Measurements from ENCODE around the gene TSPAN15.

TSPAN15 gene

GRCh38 chr10:69505636-69506318 lies 54.5 kb downstream of the TSPAN15 start:
- ATAC-seq (ENCODE audit: insufficient read depth, low read depth) (no peak), DNase-seq (no peak)
- Histone ChIP-seq H4K20me1 (ENCODE audit: insufficient read depth, low read length) (no peaks in the 10 kb centered on the region), H3K9ac (ENCODE audit: low read depth, low read length) (no peak overlapping the region), H3K27ac (ENCODE audit: low read length) (no peak overlapping the region), H2AFZ (ENCODE audit: low read depth, low read length) (no peak overlapping the region), H3K4me1 (ENCODE audit: insufficient read depth, low read length) (no peaks in the 10 kb centered on the region), H3K4me3 (ENCODE audit: low read depth in 1 of 2, low read length in 2 of 2) (no peak overlapping the region), H3K27me3 (ENCODE audit: insufficient read depth, low read length, poor library complexity) (peaks cover 2% of the 10 kb centered on the region), H3K36me3 (ENCODE audit: insufficient read depth, low read length) (no peaks in the 10 kb centered on the region), H3K9me3 (ENCODE audit: insufficient read depth, low read length, severe bottlenecking) (no peaks in the 10 kb centered on the region), H3K79me2 (ENCODE audit: insufficient read depth, low read length) (no peaks in the 10 kb centered on the region), H3K4me2 (ENCODE audit: insufficient read depth, low read length) (no peak overlapping the region)
- TF ChIP-seq CTCF (IDR thresholded peaks at IDR 0.05; ENCODE audit: borderline replicate concordance, extremely low read depth, low read length, poor library complexity, severe bottlenecking): no peak
- TF ChIP-seq EZH2 (IDR thresholded peaks at IDR 0.05; ENCODE audit: borderline replicate concordance, low read depth, low read length, severe bottlenecking): no peak

GRCh38 chr10:69506487-69506833 lies 55.2 kb downstream of the TSPAN15 start:
- Histone ChIP-seq H3K27ac (ENCODE audit: low read length) (no peak overlapping the region), H3K79me2 (ENCODE audit: insufficient read depth, low read length) (no peaks in the 10 kb centered on the region), H4K20me1 (ENCODE audit: insufficient read depth, low read length) (no peaks in the 10 kb centered on the region), H3K4me1 (ENCODE audit: insufficient read depth, low read length) (no peaks in the 10 kb centered on the region), H3K4me3 (ENCODE audit: low read depth in 1 of 2, low read length in 2 of 2) (no peak overlapping the region), H3K9ac (ENCODE audit: low read depth, low read length) (no peak overlapping the region), H3K36me3 (ENCODE audit: insufficient read depth, low read length) (no peaks in the 10 kb centered on the region), H2AFZ (ENCODE audit: low read depth, low read length) (no peak overlapping the region), H3K9me3 (ENCODE audit: insufficient read depth, low read length, severe bottlenecking) (no peaks in the 10 kb centered on the region), H3K4me2 (ENCODE audit: insufficient read depth, low read length) (no peak overlapping the region), H3K27me3 (ENCODE audit: insufficient read depth, low read length, poor library complexity) (no peaks in the 10 kb centered on the region)
- DNase-seq (no peak), ATAC-seq (ENCODE audit: insufficient read depth, low read depth) (no peak)
- TF ChIP-seq CTCF (IDR thresholded peaks at IDR 0.05; ENCODE audit: borderline replicate concordance, extremely low read depth, low read length, poor library complexity, severe bottlenecking) (no peak), EZH2 (IDR thresholded peaks at IDR 0.05; ENCODE audit: borderline replicate concordance, low read depth, low read length, severe bottlenecking) (no peak)

DNA sequence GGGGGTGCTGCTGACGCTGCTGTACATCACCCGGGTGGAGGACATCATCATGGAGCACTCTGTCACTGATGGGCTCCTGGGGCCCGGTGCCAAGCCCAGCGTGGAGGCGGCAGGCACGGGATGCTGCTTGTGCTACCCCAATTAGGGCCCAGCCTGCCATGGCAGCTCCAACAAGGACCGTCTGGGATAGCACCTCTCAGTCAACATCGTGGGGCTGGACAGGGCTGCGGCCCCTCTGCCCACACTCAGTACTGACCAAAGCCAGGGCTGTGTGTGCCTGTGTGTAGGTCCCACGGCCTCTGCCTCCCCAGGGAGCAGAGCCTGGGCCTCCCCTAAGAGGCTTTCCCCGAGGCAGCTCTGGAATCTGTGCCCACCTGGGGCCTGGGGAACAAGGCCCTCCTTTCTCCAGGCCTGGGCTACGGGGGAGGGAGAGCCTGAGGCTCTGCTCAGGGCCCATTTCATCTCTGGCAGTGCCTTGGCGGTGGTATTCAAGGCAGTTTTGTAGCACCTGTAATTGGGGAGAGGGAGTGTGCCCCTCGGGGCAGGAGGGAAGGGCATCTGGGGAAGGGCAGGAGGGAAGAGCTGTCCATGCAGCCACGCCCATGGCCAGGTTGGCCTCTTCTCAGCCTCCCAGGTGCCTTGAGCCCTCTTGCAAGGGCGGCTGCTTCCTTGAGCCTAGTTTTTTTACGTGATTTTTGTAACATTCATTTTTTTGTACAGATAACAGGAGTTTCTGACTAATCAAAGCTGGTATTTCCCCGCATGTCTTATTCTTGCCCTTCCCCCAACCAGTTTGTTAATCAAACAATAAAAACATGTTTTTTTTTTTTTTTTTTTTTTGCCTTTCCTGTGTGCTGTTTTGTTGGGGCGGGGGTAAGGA lies 55.8 kb downstream of the TSPAN15 start:
- no peak overlapping the region for H3K4me2 ChIP-seq (ENCODE audit: insufficient read depth, low read length)
- no peaks in the 10 kb centered on the region for H3K27me3 ChIP-seq (ENCODE audit: insufficient read depth, low read length, poor library complexity)

More for the DNA sequence above, 55.8 kb downstream of the TSPAN15 start:
- H3K4me1 ChIP-seq (ENCODE audit: insufficient read depth, low read length): no peaks in the 10 kb centered on the region
- no peak overlapping the region for H3K4me3 ChIP-seq (ENCODE audit: low read depth in 1 of 2, low read length in 2 of 2)
- ATAC-seq (ENCODE audit: insufficient read depth, low read depth): no peak
- TF ChIP-seq CTCF (IDR thresholded peaks at IDR 0.05; ENCODE audit: borderline replicate concordance, extremely low read depth, low read length, poor library complexity, severe bottlenecking): no peak
- TF ChIP-seq EZH2 (IDR thresholded peaks at IDR 0.05; ENCODE audit: borderline replicate concordance, low read depth, low read length, severe bottlenecking): no peak
- H2AFZ ChIP-seq (ENCODE audit: low read depth, low read length): no peak overlapping the region
- H3K79me2 ChIP-seq (ENCODE audit: insufficient read depth, low read length): no peaks in the 10 kb centered on the region
- H3K27ac ChIP-seq (ENCODE audit: low read length): no peak overlapping the region
- DNase-seq: no peak
- H3K9ac ChIP-seq (ENCODE audit: low read depth, low read length): no peak overlapping the region
- no peaks in the 10 kb centered on the region for H3K36me3 ChIP-seq (ENCODE audit: insufficient read depth, low read length)
- H4K20me1 ChIP-seq (ENCODE audit: insufficient read depth, low read length): no peaks in the 10 kb centered on the region
- no peaks in the 10 kb centered on the region for H3K9me3 ChIP-seq (ENCODE audit: insufficient read depth, low read length, severe bottlenecking)

All from DND-41 (cell line).